ENCODE results near the gene BRSK2.

BRSK2 gene

GRCh38 chr11:1404461-1405185 lies 14.9 kb downstream of the BRSK2 start:
- Histone ChIP-seq H3K27me3 (ENCODE audit: insufficient read depth, low read length) (no peaks in the 10 kb centered on the region), H3K9me2 (ENCODE audit: low read depth, low read length) (no peaks in the 10 kb centered on the region), H3K79me2 (ENCODE audit: insufficient read depth, low read length) (no peaks in the 10 kb centered on the region), H3K4me3 (ENCODE audit: low read depth, low read length, poor library complexity, severe bottlenecking) (no peak overlapping the region), H4K20me1 (ENCODE audit: insufficient read depth, low read length) (no peaks in the 10 kb centered on the region), H2AFZ (ENCODE audit: low read length) (no peak overlapping the region), H3K4me1 (ENCODE audit: insufficient read depth, low read length, severe bottlenecking) (no peaks in the 10 kb centered on the region), H3K36me3 (ENCODE audit: insufficient read depth, low read length) (no peaks in the 10 kb centered on the region), H3K27ac (ENCODE audit: low read depth, low read length, poor library complexity, severe bottlenecking) (no peak overlapping the region), H3K4me2 (ENCODE audit: low read length) (no peak overlapping the region), H3F3A (ENCODE audit: insufficient read depth, low read length) (no peaks in the 10 kb centered on the region), H3K9ac (ENCODE audit: low read length) (no peak overlapping the region), H3K9me3 (ENCODE audit: low read length) (no peaks in the 10 kb centered on the region)
- TF ChIP-seq EZH2 (IDR thresholded peaks at IDR 0.05; ENCODE audit: borderline replicate concordance, low read length) (no peak), CTCF (IDR thresholded peaks at IDR 0.05; ENCODE audit: low read length) (no peak)

- Histone ChIP-seq H3K79me2 (ENCODE audit: insufficient read depth, low read length) (no peaks in the 10 kb centered on the region), H3K27me3 (ENCODE audit: insufficient read depth, low read length) (no peaks in the 10 kb centered on the region), H3K27ac (ENCODE audit: low read depth, low read length, poor library complexity, severe bottlenecking) (no peak overlapping the region), H3K4me1 (ENCODE audit: insufficient read depth, low read length, severe bottlenecking) (no peaks in the 10 kb centered on the region), H3K9ac (ENCODE audit: low read length) (no peak overlapping the region), H3K4me3 (ENCODE audit: low read depth, low read length, poor library complexity, severe bottlenecking) (no peak overlapping the region), H3K36me3 (ENCODE audit: insufficient read depth, low read length) (no peaks in the 10 kb centered on the region), H4K20me1 (ENCODE audit: insufficient read depth, low read length) (no peaks in the 10 kb centered on the region), H2AFZ (ENCODE audit: low read length) (no peak overlapping the region), H3K9me3 (ENCODE audit: low read length) (no peaks in the 10 kb centered on the region), H3K4me2 (ENCODE audit: low read length) (no peak overlapping the region), H3F3A (ENCODE audit: insufficient read depth, low read length) (no peaks in the 10 kb centered on the region), H3K9me2 (ENCODE audit: low read depth, low read length) (no peaks in the 10 kb centered on the region)
- TF ChIP-seq CTCF (IDR thresholded peaks at IDR 0.05; ENCODE audit: low read length) (no peak), EZH2 (IDR thresholded peaks at IDR 0.05; ENCODE audit: borderline replicate concordance, low read length) (no peak)
These were observed 15.7 kb downstream of the BRSK2 start for GRCh38 chr11:1405186-1406020.

GRCh38 chr11:1406571-1407485 lies 17.1 kb downstream of the BRSK2 start:
- Histone ChIP-seq H3K9me3 (ENCODE audit: low read length) (no peaks in the 10 kb centered on the region), H3K4me1 (ENCODE audit: insufficient read depth, low read length, severe bottlenecking) (no peaks in the 10 kb centered on the region), H3K9me2 (ENCODE audit: low read depth, low read length) (no peaks in the 10 kb centered on the region), H3K36me3 (ENCODE audit: insufficient read depth, low read length) (no peaks in the 10 kb centered on the region), H4K20me1 (ENCODE audit: insufficient read depth, low read length) (no peaks in the 10 kb centered on the region), H3K4me3 (ENCODE audit: low read depth, low read length, poor library complexity, severe bottlenecking) (no peak overlapping the region), H2AFZ (ENCODE audit: low read length) (no peak overlapping the region), H3K27ac (ENCODE audit: low read depth, low read length, poor library complexity, severe bottlenecking) (no peak overlapping the region), H3K4me2 (ENCODE audit: low read length) (no peak overlapping the region), H3K79me2 (ENCODE audit: insufficient read depth, low read length) (no peaks in the 10 kb centered on the region), H3K27me3 (ENCODE audit: insufficient read depth, low read length) (no peaks in the 10 kb centered on the region), H3F3A (ENCODE audit: insufficient read depth, low read length) (no peaks in the 10 kb centered on the region), H3K9ac (ENCODE audit: low read length) (no peak overlapping the region)
- no peak for TF ChIP-seq CTCF (IDR thresholded peaks at IDR 0.05; ENCODE audit: low read length)
- no peak for TF ChIP-seq EZH2 (IDR thresholded peaks at IDR 0.05; ENCODE audit: borderline replicate concordance, low read length)
